Activated CD8-positive, alpha-beta T cell treated with anti-CD3 and anti-CD28 coated beads, Interleukin-2, amount 10 ng/mL, durations not matched to agents 7 days and 5 days (primary cell): ENCODE measurements around the gene AGPAT3. TPM values are rescaled to one million over a fixed set of nuclear protein-coding genes. Genes with fewer than 3 reads are reported as not detected.

Experiments
- ATAC-seq: fragments of 150-1000 bp; cut with Tn5 transposase; one replicate; pipeline ENCODE4 v1.10.0; 2021; ENCODE audit warnings: moderate library complexity
- CTCF ChIA-PET: fragments of 350-600 bp; sonication (Branson Sonifier 250); formaldehyde crosslinking; loops from one replicate; lab custom pipeline; 2021; ENCODE audit warnings: antibody characterized with exemption; lab: Charles Lee
- POLR2A ChIA-PET: fragments of 350-600 bp; sonication (Branson Sonifier 250); formaldehyde crosslinking; loops from one replicate; lab custom pipeline; 2021; ENCODE audit warnings: antibody characterized with exemption; lab: Charles Lee
- DNase-seq: peaks from one replicate; pipeline ENCODE4 v3.0.0-alpha.2; 2020
- H3K27ac Mint-ChIP-seq: one replicate; pipeline ENCODE4 v1.8.0; 2021; ENCODE audit warnings: mild to moderate bottlenecking, mixed read lengths
- H3K27me3 Mint-ChIP-seq: one replicate; pipeline ENCODE4 v1.8.0; 2021; ENCODE audit warnings: low read depth, mixed read lengths
- H3K36me3 Mint-ChIP-seq: one replicate; pipeline ENCODE4 v1.8.0; 2021; ENCODE audit warnings: low read depth, mixed read lengths
- H3K4me1 Mint-ChIP-seq: one replicate; pipeline ENCODE4 v1.8.0; 2021; ENCODE audit warnings: low read depth, mixed read lengths
- H3K4me3 Mint-ChIP-seq: one replicate; pipeline ENCODE4 v1.8.0; 2021; ENCODE audit warnings: mild to moderate bottlenecking, mixed read lengths
- H3K9me3 Mint-ChIP-seq: one replicate; pipeline ENCODE4 v1.8.0; 2022; ENCODE audit warnings: mixed read lengths; ENCODE audit not compliant: insufficient read depth
- total RNA-seq, 2 experiments: library from RNA; stranded (reverse); gene quantifications; one replicate each; pipeline ENCODE4 v1.2.3, GENCODE V29; 2021

The AGPAT3 gene
- total RNA-seq, 2 experiments from 2014 or later: 70.4 to 72.5 TPM

GRCh38 chr21:43969115-43969444, 104.1 kb downstream of the AGPAT3 start:
- Mint-ChIP-seq H3K9me3 (no peaks in the 10 kb centered on the region), H3K4me1 (no peaks in the 10 kb centered on the region), H3K27me3 (no peaks in the 10 kb centered on the region), H3K36me3 (peaks cover 18% of the 10 kb centered on the region), H3K27ac (no peak overlapping the region), H3K4me3 (no peak overlapping the region)
- CTCF ChIA-PET: no interaction called here
- POLR2A ChIA-PET: no interaction called here
- DNase-seq (no peak), ATAC-seq (no peak)

- DNase-seq (no peak), ATAC-seq (no peak)
- H3K4me1 Mint-ChIP-seq: peaks cover 8% of the 10 kb centered on the region
- no peaks in the 10 kb centered on the region for H3K27me3 Mint-ChIP-seq
- peaks cover 18% of the 10 kb centered on the region for H3K36me3 Mint-ChIP-seq
- H3K9me3 Mint-ChIP-seq: no peaks in the 10 kb centered on the region
- POLR2A ChIA-PET: no interaction called here
- CTCF ChIA-PET: no interaction called here
- H3K4me3 Mint-ChIP-seq: no peak overlapping the region
- H3K27ac Mint-ChIP-seq: no peak overlapping the region
Observed at GRCh38 chr21:43970551-43970950, 105.5 kb downstream of the AGPAT3 start.

- H3K4me3 Mint-ChIP-seq: no peak overlapping the region
- no peak overlapping the region for H3K27ac Mint-ChIP-seq
- no peaks in the 10 kb centered on the region for H3K27me3 Mint-ChIP-seq
- DNase-seq: no peak
- no peaks in the 10 kb centered on the region for H3K9me3 Mint-ChIP-seq
- peaks cover 18% of the 10 kb centered on the region for H3K36me3 Mint-ChIP-seq
- no peak for ATAC-seq
- ChIA-PET CTCF (no interaction called here), POLR2A (no interaction called here)
- peaks cover 10% of the 10 kb centered on the region for H3K4me1 Mint-ChIP-seq
Observed at GRCh38 chr21:43971201-43971991, 106.4 kb downstream of the AGPAT3 start.

- H3K36me3 Mint-ChIP-seq: peaks cover 18% of the 10 kb centered on the region
- CTCF ChIA-PET: no interaction called here
- POLR2A ChIA-PET: no interaction called here
- peaks cover 10% of the 10 kb centered on the region for H3K4me1 Mint-ChIP-seq
- H3K4me3 Mint-ChIP-seq: no peak overlapping the region
- ATAC-seq (no peak), DNase-seq (no peak)
- no peaks in the 10 kb centered on the region for H3K27me3 Mint-ChIP-seq
- no peak overlapping the region for H3K27ac Mint-ChIP-seq
- no peaks in the 10 kb centered on the region for H3K9me3 Mint-ChIP-seq
Observed at GRCh38 chr21:43971992-43972255, 106.9 kb downstream of the AGPAT3 start.

GRCh38 chr21:43972850-43973633, 108.0 kb downstream of the AGPAT3 start:
- H3K36me3 Mint-ChIP-seq: peaks cover 18% of the 10 kb centered on the region
- H3K27ac Mint-ChIP-seq: no peak overlapping the region
- DNase-seq (no peak), ATAC-seq (no peak)
- peaks cover 13% of the 10 kb centered on the region for H3K4me1 Mint-ChIP-seq
- no peak overlapping the region for H3K4me3 Mint-ChIP-seq
- no peaks in the 10 kb centered on the region for H3K9me3 Mint-ChIP-seq
- ChIA-PET POLR2A (no interaction called here), CTCF (interaction anchor here (1.0 to 1.5 kb wide), 2 partner anchors 162 to 183 kb away, joined by 3 to 6 read pairs; no protein-coding TSS in a partner anchor)
- no peaks in the 10 kb centered on the region for H3K27me3 Mint-ChIP-seq

GRCh38 chr21:43973634-43973955, 108.6 kb downstream of the AGPAT3 start:
- ATAC-seq (no peak), DNase-seq (no peak)
- H3K9me3 Mint-ChIP-seq: no peaks in the 10 kb centered on the region
- H3K27ac Mint-ChIP-seq: no peak overlapping the region
- POLR2A ChIA-PET: no interaction called here
- peaks cover 13% of the 10 kb centered on the region for H3K4me1 Mint-ChIP-seq
- H3K36me3 Mint-ChIP-seq: peaks cover 20% of the 10 kb centered on the region
- CTCF ChIA-PET: interaction anchor here (1.5 kb wide), 1 partner anchor 163 kb away, joined by 6 read pairs; no protein-coding TSS in a partner anchor
- no peaks in the 10 kb centered on the region for H3K27me3 Mint-ChIP-seq
- H3K4me3 Mint-ChIP-seq: no peak overlapping the region

- no peaks in the 10 kb centered on the region for H3K9me3 Mint-ChIP-seq
- ChIA-PET CTCF (interaction anchor here (0.6 to 1.7 kb wide), 26 partner anchors 9 to 255 kb away, joined by 3 to 7 read pairs (median 4); no protein-coding TSS in a partner anchor), POLR2A (interaction anchor here (0.7 kb wide), 1 partner anchor 282 kb away, joined by 4 read pairs; no protein-coding TSS in a partner anchor)
- H3K4me1 Mint-ChIP-seq: peaks cover 13% of the 10 kb centered on the region
- ATAC-seq (peak; percentile 21), DNase-seq (no peak)
- peak overlapping the region; percentile 35 for H3K27ac Mint-ChIP-seq
- H3K27me3 Mint-ChIP-seq: no peaks in the 10 kb centered on the region
- peaks cover 23% of the 10 kb centered on the region for H3K36me3 Mint-ChIP-seq
- no peak overlapping the region for H3K4me3 Mint-ChIP-seq
Observed at GRCh38 chr21:43974791-43975468, 109.9 kb downstream of the AGPAT3 start.

GRCh38 chr21:43975469-43976098, 110.6 kb downstream of the AGPAT3 start:
- Mint-ChIP-seq H3K27ac (peak overlapping the region; percentile 35), H3K4me1 (peaks cover 13% of the 10 kb centered on the region), H3K36me3 (peaks cover 21% of the 10 kb centered on the region), H3K4me3 (no peak overlapping the region), H3K9me3 (no peaks in the 10 kb centered on the region), H3K27me3 (no peaks in the 10 kb centered on the region)
- POLR2A ChIA-PET: interaction anchor here (0.7 kb wide), 1 partner anchor 283 kb away, joined by 4 read pairs; no protein-coding TSS in a partner anchor
- CTCF ChIA-PET: interaction anchor here (0.6 to 1.7 kb wide), 28 partner anchors 9 to 256 kb away, joined by 3 to 7 read pairs (median 3); no protein-coding TSS in a partner anchor
- DNase-seq (peak; percentile 88), ATAC-seq (peak; percentile 88)

- DNase-seq (no peak), ATAC-seq (no peak)
- POLR2A ChIA-PET: no interaction called here
- Mint-ChIP-seq H3K4me3 (no peak overlapping the region), H3K36me3 (peaks cover 13% of the 10 kb centered on the region), H3K27ac (no peak overlapping the region), H3K9me3 (no peaks in the 10 kb centered on the region), H3K4me1 (peaks cover 13% of the 10 kb centered on the region), H3K27me3 (no peaks in the 10 kb centered on the region)
- CTCF ChIA-PET: interaction anchor here (0.8 to 1.7 kb wide), 7 partner anchors 44 to 187 kb away, joined by 3 to 5 read pairs (median 4); partner anchors contain the start of gene RRP1
Observed at GRCh38 chr21:43976661-43977060, 111.6 kb downstream of the AGPAT3 start.

GRCh38 chr21:43978060-43978459, 113.0 kb downstream of the AGPAT3 start:
- H3K4me1 Mint-ChIP-seq: peaks cover 22% of the 10 kb centered on the region
- H3K27me3 Mint-ChIP-seq: no peaks in the 10 kb centered on the region
- POLR2A ChIA-PET: no interaction called here
- DNase-seq: no peak
- no peaks in the 10 kb centered on the region for H3K9me3 Mint-ChIP-seq
- H3K4me3 Mint-ChIP-seq: no peak overlapping the region
- ATAC-seq: no peak
- H3K27ac Mint-ChIP-seq: no peak overlapping the region
- H3K36me3 Mint-ChIP-seq: peaks cover 9% of the 10 kb centered on the region
- CTCF ChIA-PET: interaction anchor here (1.4 to 1.5 kb wide), 2 partner anchors 109 to 189 kb away, joined by 4 read pairs; partner anchors contain the start of gene RRP1

GRCh38 chr21:43979654-43980053, 114.6 kb downstream of the AGPAT3 start:
- no peak for ATAC-seq
- Mint-ChIP-seq H3K27me3 (no peaks in the 10 kb centered on the region), H3K4me3 (no peak overlapping the region), H3K4me1 (peaks cover 23% of the 10 kb centered on the region), H3K9me3 (no peaks in the 10 kb centered on the region), H3K36me3 (peaks cover 10% of the 10 kb centered on the region), H3K27ac (no peak overlapping the region)
- DNase-seq: no peak
- ChIA-PET POLR2A (interaction anchor here (0.6 kb wide), 1 partner anchor 24 kb away, joined by 3 read pairs; no protein-coding TSS in a partner anchor), CTCF (no interaction called here)
